ENCODE results near the gene CCDC127. TPM values are rescaled to one million over a fixed set of nuclear protein-coding genes. Genes with fewer than 3 reads are reported as not detected.

Gene CCDC127
- total and polyA plus RNA-seq, 9 donors: 2.5 to 9.9 (median 6.0) TPM

DNA sequence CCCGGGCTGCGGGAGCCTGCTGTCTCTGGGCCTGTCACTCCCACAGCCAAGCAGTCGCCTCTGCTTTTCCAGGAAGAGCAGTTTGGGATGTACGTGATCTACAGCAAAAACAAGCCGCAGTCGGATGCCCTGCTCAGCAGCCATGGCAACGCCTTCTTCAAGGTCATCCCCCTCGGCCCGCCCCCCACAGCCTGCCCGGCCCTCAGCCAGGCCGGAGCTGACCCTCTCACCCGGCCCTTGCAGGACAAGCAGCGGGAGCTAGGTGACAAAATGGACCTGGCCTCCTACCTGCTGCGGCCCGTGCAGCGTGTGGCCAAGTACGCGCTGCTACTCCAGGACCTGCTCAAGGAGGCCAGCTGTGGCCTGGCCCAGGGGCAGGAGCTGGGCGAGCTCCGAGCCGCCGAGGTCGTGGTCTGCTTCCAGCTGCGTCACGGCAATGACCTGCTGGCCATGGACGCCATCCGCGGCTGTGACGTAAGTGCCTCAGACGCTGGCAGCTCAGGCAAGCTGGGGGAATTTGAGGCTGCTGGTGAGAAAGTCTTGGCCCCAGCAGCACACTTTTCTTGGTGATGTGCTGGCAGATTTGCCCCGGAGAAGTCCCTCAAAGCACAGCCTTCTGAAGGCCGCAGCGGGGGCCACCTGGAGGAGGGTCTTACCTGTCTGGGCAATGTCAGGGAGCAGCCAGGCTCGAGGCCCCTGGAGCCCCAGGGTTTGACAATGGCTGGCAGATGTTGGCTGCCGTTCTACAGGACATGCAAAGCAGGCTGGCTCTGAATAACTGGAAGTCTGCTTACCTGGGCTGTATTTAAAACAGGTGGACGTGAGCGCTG, 46.8 kb downstream of the CCDC127 start:
- TF ChIP-seq EP300 (IDR thresholded peaks at IDR 0.05) (no peak), POLR2A (IDR thresholded peaks at IDR 0.05) (no peak)
- TF ChIP-seq, protein P1, sequence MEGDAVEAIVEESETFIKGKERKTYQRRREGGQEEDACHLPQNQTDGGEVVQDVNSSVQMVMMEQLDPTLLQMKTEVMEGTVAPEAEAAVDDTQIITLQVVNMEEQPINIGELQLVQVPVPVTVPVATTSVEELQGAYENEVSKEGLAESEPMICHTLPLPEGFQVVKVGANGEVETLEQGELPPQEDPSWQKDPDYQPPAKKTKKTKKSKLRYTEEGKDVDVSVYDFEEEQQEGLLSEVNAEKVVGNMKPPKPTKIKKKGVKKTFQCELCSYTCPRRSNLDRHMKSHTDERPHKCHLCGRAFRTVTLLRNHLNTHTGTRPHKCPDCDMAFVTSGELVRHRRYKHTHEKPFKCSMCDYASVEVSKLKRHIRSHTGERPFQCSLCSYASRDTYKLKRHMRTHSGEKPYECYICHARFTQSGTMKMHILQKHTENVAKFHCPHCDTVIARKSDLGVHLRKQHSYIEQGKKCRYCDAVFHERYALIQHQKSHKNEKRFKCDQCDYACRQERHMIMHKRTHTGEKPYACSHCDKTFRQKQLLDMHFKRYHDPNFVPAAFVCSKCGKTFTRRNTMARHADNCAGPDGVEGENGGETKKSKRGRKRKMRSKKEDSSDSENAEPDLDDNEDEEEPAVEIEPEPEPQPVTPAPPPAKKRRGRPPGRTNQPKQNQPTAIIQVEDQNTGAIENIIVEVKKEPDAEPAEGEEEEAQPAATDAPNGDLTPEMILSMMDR (IDR thresholded peaks at IDR 0.05): no peak
- Histone ChIP-seq H3K27ac (peak overlapping the region; percentile 67 to 89), H3K36me3 (no peaks in the 10 kb centered on the region), H3K9me3 (no peaks in the 10 kb centered on the region), H3K27me3 (no peaks in the 10 kb centered on the region), H3K4me1 (ENCODE audit: insufficient read depth) (peaks cover 19% of the 10 kb centered on the region), H3K4me3 (no peak overlapping the region)
- intact Hi-C loops (cut with DNase I): no loop called here
- WGBS, 3 donors: 18 to 40% (median 20%) methylated on average over 32 to 37 of the region's 37 CpGs
- peak; percentile 87 to 94 (median 93) for DNase-seq

DNA sequence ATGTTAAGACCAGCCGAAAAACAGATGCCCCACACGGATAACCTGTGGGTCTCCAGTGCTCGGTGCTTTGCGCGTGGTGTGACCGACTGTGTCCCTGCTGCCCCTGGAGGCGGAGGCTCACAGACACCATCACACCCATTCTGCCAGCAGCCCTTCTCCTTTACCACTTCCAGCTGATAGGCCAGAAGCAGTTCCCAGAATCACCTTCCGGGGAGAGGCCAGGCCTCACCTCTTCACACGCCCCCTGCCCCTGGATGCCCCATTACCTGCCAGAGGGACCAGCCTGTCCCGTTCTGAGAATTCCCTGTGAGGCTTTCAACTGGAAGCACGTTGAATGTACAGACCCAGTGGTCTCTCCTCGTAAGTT, 48.2 kb downstream of the CCDC127 start:
- H3K27me3 ChIP-seq: no peaks in the 10 kb centered on the region
- H3K4me3 ChIP-seq: no peak overlapping the region
- H3K36me3 ChIP-seq: no peaks in the 10 kb centered on the region
- peak overlapping the region; percentile 67 to 89 for H3K27ac ChIP-seq
- intact Hi-C loops (cut with DNase I): no loop called here
- no peaks in the 10 kb centered on the region for H3K9me3 ChIP-seq
- no peak for DNase-seq
- 67 to 88% (median 82%) methylated on average over 12 of the region's 12 CpGs for whole genome bisulfite sequencing, 3 donors
- peaks cover 19% of the 10 kb centered on the region for H3K4me1 ChIP-seq (ENCODE audit: insufficient read depth)
- TF ChIP-seq, protein P1 (IDR thresholded peaks at IDR 0.05): no peak
- TF ChIP-seq EP300 (IDR thresholded peaks at IDR 0.05) (no peak), POLR2A (IDR thresholded peaks at IDR 0.05) (no peak)

DNA sequence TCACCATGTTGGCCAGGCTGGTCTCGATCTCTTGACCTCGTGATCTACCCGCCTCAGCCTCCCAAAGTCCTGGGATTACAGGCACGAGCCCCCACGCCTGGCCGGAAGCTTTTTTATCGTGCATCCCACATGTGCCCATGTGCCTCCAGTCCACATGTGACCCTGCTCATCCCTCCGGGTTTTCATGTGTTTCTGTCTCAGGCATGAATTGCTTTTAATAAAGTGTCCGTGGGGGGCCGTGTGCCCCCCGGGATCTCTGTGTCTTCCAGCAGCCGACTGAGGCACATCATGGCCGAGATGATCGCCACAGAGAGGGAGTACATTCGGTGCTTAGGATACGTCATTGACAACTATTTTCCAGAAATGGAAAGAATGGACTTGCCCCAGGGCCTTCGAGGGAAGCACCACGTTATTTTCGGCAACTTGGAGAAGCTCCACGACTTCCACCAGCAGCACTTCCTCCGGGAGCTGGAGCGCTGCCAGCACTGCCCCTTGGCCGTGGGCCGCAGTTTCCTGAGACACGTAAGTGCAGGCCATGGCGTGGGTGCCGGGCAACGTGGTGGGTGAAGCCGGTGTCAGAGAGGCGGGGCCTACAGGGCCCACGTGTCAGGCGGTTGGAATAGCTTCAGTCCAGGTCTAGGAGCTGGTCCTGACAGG, 48.8 kb downstream of the CCDC127 start:
- Histone ChIP-seq H3K27ac (peak overlapping the region in 1 of 2 donors; percentile 89), H3K4me1 (ENCODE audit: insufficient read depth) (peaks cover 19% of the 10 kb centered on the region), H3K36me3 (no peaks in the 10 kb centered on the region), H3K27me3 (no peaks in the 10 kb centered on the region), H3K9me3 (no peaks in the 10 kb centered on the region), H3K4me3 (no peak overlapping the region)
- WGBS, 3 donors: 51 to 58% (median 54%) methylated on average over 32 of the region's 32 CpGs
- peak; percentile 70 to 90 (median 85) for DNase-seq
- intact Hi-C loops (cut with DNase I): no loop called here
- TF ChIP-seq EP300 (IDR thresholded peaks at IDR 0.05) (no peak), POLR2A (IDR thresholded peaks at IDR 0.05) (no peak)
- TF ChIP-seq, protein P1 (IDR thresholded peaks at IDR 0.05): no peak

DNA sequence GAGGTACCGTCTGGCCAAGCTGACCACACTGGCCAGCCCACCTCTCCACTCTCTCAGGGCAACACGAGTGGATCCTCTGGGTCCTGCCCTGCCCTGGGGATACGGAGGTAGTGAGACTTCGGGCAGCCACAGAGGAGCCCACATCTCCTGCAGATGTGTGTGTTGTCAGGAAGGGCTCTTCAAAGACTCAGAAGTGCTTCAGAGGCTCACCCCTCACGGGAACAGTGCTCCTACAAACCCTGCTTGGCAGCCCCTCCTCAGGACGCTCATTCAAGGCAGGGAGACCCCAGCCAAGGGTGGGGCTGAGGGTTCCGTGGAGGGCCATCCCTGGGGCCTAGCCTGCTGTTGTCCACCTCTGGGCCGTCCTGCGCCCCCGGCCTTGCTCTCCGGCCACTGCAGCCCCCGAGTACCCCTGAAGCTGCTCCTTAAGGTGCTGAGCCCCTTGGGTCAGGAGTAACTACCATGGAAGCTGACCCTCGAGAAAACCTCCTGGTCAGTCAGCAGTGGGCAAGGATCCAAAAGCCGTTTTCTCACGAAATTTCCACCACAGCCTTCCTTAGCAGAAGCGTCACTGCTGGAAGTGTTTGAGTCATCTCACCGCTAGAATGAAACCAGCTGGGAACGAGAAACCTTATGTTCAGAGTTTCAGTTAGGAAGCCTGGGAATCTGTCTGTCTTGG, 49.8 kb downstream of the CCDC127 start:
- no peaks in the 10 kb centered on the region for H3K9me3 ChIP-seq
- TF ChIP-seq EP300 (IDR thresholded peaks at IDR 0.05) (no peak), POLR2A (IDR thresholded peaks at IDR 0.05) (no peak)
- TF ChIP-seq, protein P1 (IDR thresholded peaks at IDR 0.05): no peak
- 55 to 64% (median 59%) methylated on average over 18 of the region's 18 CpGs for WGBS, 3 donors
- H3K4me1 ChIP-seq (ENCODE audit: insufficient read depth): peaks cover 19% of the 10 kb centered on the region
- H3K4me3 ChIP-seq: no peak overlapping the region
- H3K36me3 ChIP-seq: no peaks in the 10 kb centered on the region
- no peaks in the 10 kb centered on the region for H3K27me3 ChIP-seq
- H3K27ac ChIP-seq: peak overlapping the region in 1 of 2 donors; percentile 6
- peak; percentile 51 to 65 (median 56) for DNase-seq
- intact Hi-C loops (cut with DNase I): no loop called here
